Psoas muscle (tissue), 8 donors: ENCODE measurements around the gene GINM1. TPM values are rescaled to one million over a fixed set of nuclear protein-coding genes. Genes with fewer than 3 reads are reported as not detected.

Experiments
- ATAC-seq, 4 donors: fragments of 200-7000 bp; cut with Tn5 transposase; one replicate each; pipeline ENCODE4 v1.9.1; 2020; ENCODE audit warnings: moderate library complexity in 3 of 4, mild to moderate bottlenecking in 2 of 4
- DNase-seq, 2 donors: peaks; one replicate each; pipeline ENCODE4 v3.0.0-alpha.2; 2020
- H3K27ac ChIP-seq: fragments of 200-600 bp; one replicate; pipeline ENCODE4 v1.8.0; 2022
- H3K27me3 ChIP-seq, 3 donors: fragments of 200-600 bp in 1 of 3; one replicate each; pipeline versions ENCODE4 v1.6.1 to v1.8.0; 2013 to 2022; ENCODE audit warnings: low read length in 2 of 3, mild to moderate bottlenecking in 2 of 3, moderate library complexity in 1 of 3; ENCODE audit not compliant: insufficient read depth in 3 of 3
- H3K36me3 ChIP-seq, 2 donors: fragments of 200-600 bp in 1 of 2; one replicate each; pipeline versions ENCODE4 v1.6.1 to v1.8.0; 2013 to 2022; ENCODE audit warnings: low read depth in 1 of 2, mild to moderate bottlenecking in 1 of 2, moderate library complexity in 1 of 2; ENCODE audit not compliant: insufficient read depth in 1 of 2
- H3K4me1 ChIP-seq: fragments of 200-600 bp; one replicate; pipeline ENCODE4 v1.8.0; 2022
- H3K4me3 ChIP-seq: fragments of 200-600 bp; one replicate; pipeline ENCODE4 v1.8.0; 2022; ENCODE audit warnings: mild to moderate bottlenecking
- H3K9me3 ChIP-seq: fragments of 200-600 bp; one replicate; pipeline ENCODE4 v1.8.0; 2022
- CTCF ChIP-seq: fragments of 200-600 bp; IDR thresholded peaks from one replicate; pipeline ENCODE4 v1.8.0; 2022; ENCODE audit warnings: antibody characterized with exemption
- WGBS, 3 donors: extraction: QIAGEN DNeasy Blood & Tissue Kit; methylation state at CpG; one replicate each; pipeline versions ENCODE4 v1.1.6 to v1.1.7; 2013; 5-methylcytosine and 5-hydroxymethylcytosine counted together
- intact Hi-C, 2 donors: fragments of 100-400 bp; cut with DNase I; formaldehyde crosslinking; loops; one replicate each; pipeline versions ENCODE4 v1.11.0 to v1.14.2; 2022
- polyA plus RNA-seq, 3 donors: library from polyadenylated mRNA; stranded (reverse); fragments of 200-250 nt; gene quantifications; one replicate each; pipeline ENCODE4 v1.2.3, GENCODE V29; 2013
- total RNA-seq, 4 donors: library from RNA; stranded (reverse); fragmentation: NEBNext Ultra II Directional in 2 of 4; extraction: Animal tissue kit (Norgen Biotek cat#: 25700) in 2 of 4; gene quantifications; one replicate each; pipeline versions ENCODE4 v1.2.1 to v1.2.4, GENCODE V29; 2021 to 2023
- donor health status: healthy with polysubstance abuse.
- donor health status: DM: no; HTN: no; CAD: no; lungs with moderate emphysema.
- donor health status: Bipolar disorder and iron deficiency.
- donor health status: healthy.
- donor health status: DM: yes; HTN: yes; CAD: no.
- donor health status: DM: no; HTN: no; CAD: no.
- donor health status: DM: no; HTN: no; CAD: no.
- donor health status: DM: yes; HTN: yes; CAD: no.

The GINM1 gene
- total and polyA plus RNA-seq, 7 donors = 25.9 to 39.0 (median 30.7) TPM

- H3K36me3 ChIP-seq = peaks cover 0 to 91% of the 10 kb centered on the region in 2 donors
- TF ChIP-seq CTCF = no peak
These were observed 15.2 kb downstream of the GINM1 start for GRCh38 chr6:149581349-149581748.

DNA sequence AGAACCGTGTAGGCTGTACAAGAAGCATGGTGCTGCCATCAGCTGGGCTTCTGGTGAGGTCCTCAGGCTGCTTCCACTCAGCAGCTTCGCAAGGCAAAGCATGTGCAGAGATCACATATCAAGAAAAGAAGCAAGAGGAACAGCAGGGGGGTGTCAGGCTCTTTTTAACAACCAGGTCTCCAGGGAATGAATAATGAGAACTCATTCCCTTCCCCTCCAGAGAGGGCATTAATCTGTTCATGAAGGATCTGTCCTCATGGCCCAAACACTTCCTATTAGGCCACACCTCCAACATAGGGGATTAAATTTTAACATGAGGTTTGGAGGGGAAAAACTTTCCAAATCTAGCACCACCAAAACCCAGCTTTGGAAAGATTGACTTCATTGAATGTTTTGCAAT, 20.0 kb downstream of the GINM1 start:
- intact Hi-C loops = loop anchor here in 1 of 2 donors (10.0 kb wide), 1 partner anchor 149 kb away; no protein-coding TSS in a partner anchor
- H3K27me3 ChIP-seq = no peaks in the 10 kb centered on the region
- H3K9me3 ChIP-seq = no peaks in the 10 kb centered on the region
- H3K36me3 ChIP-seq = peaks cover 2 to 99% of the 10 kb centered on the region in 2 donors
- no peak overlapping the region for H3K4me3 ChIP-seq
- WGBS, 3 donors = 87 to 97% (median 94%) methylated on average over 2 of the region's 2 CpGs
- H3K27ac ChIP-seq = no peak overlapping the region
- ATAC-seq = no peak
- H3K4me1 ChIP-seq = no peaks in the 10 kb centered on the region
- no peak for TF ChIP-seq CTCF
- no peak for DNase-seq

More at GRCh38 chr6:149581349-149581748, 15.2 kb downstream of the GINM1 start:
- Histone ChIP-seq H3K9me3 (no peaks in the 10 kb centered on the region), H3K27ac (no peak overlapping the region), H3K4me3 (no peak overlapping the region), H3K27me3 (no peaks in the 10 kb centered on the region), H3K4me1 (no peaks in the 10 kb centered on the region)
- DNase-seq = no peak
- intact Hi-C loops = loop anchor here in 1 of 2 donors (10.0 kb wide), 1 partner anchor 153 kb away; no protein-coding TSS in a partner anchor
- 95 to 96% (median 95%) methylated on average over 5 of the region's 5 CpGs for WGBS, 3 donors
- no peak for ATAC-seq

- DNase-seq = no peak
- Histone ChIP-seq H3K27ac (no peak overlapping the region), H3K4me3 (no peak overlapping the region), H3K36me3 (peaks cover 16 to 95% of the 10 kb centered on the region in 2 donors), H3K27me3 (no peaks in the 10 kb centered on the region), H3K4me1 (no peaks in the 10 kb centered on the region), H3K9me3 (no peaks in the 10 kb centered on the region)
- ATAC-seq = no peak
- TF ChIP-seq CTCF = no peak
- 91 to 97% (median 91%) methylated on average over 2 of the region's 2 CpGs for WGBS, 3 donors
- intact Hi-C loops = no loop called here
These were observed 26.8 kb downstream of the GINM1 start for GRCh38 chr6:149592983-149593382.

- 99 to 100% (median 100%) methylated on average over 1 of the region's 1 CpG for WGBS, 3 donors
These were observed 27.2 kb downstream of the GINM1 start for GRCh38 chr6:149593408-149593807.

More at GRCh38 chr6:149593408-149593807, 27.2 kb downstream of the GINM1 start:
- intact Hi-C loops = no loop called here
- ATAC-seq (no peak), DNase-seq (no peak)
- no peak overlapping the region for H3K4me3 ChIP-seq
- no peak overlapping the region for H3K27ac ChIP-seq
- no peaks in the 10 kb centered on the region for H3K27me3 ChIP-seq
- no peaks in the 10 kb centered on the region for H3K4me1 ChIP-seq
- no peaks in the 10 kb centered on the region for H3K9me3 ChIP-seq
- no peak for TF ChIP-seq CTCF
- H3K36me3 ChIP-seq = peaks cover 16 to 95% of the 10 kb centered on the region in 2 donors
